Ishikawa (cell line): ENCODE measurements around the gene TPD52L1.

Experiments used
- EP300 ChIP-seq: IDR thresholded peaks from 2 replicates; pipeline ENCODE4 v1.6.1; 2012; ENCODE audit warnings: borderline replicate concordance
- TAF1 ChIP-seq: IDR thresholded peaks from 2 replicates; pipeline ENCODE4 v1.6.1; 2012; ENCODE audit warnings: low read depth, mild to moderate bottlenecking
- YY1 ChIP-seq: IDR thresholded peaks from 2 replicates; pipeline ENCODE4 v1.6.1; 2012; ENCODE audit warnings: low read depth
- ZBTB7A ChIP-seq: IDR thresholded peaks from 2 replicates; pipeline ENCODE4 v1.6.1; 2012; ENCODE audit warnings: low read depth
- TF ChIP-seq, protein P1 (sequence below): IDR thresholded peaks from 2 replicates; pipeline ENCODE4 v1.6.1; 2012; ENCODE audit warnings: low read depth, mild to moderate bottlenecking

DNA sequence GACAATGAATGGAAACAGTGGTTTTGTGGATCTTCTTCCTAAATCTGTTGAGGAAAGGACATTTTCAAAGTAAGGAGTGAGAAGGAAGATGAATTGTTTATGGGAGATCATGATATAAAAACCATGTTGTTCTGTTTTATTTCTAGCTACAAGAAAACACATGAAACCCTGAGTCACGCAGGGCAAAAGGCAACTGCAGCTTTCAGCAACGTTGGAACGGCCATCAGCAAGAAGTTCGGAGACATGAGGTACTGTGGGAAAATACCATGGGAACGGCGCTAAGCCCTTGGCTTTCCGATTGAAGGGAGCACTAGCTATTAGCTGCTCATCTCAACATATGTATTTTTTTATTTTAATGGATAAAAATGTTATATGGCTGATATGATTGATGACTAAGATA lies 94.6 kb downstream of the TPD52L1 start:
- TF ChIP-seq TAF1 (no peak), ZBTB7A (no peak), YY1 (no peak), EP300 (no peak)
- TF ChIP-seq, protein P1, sequence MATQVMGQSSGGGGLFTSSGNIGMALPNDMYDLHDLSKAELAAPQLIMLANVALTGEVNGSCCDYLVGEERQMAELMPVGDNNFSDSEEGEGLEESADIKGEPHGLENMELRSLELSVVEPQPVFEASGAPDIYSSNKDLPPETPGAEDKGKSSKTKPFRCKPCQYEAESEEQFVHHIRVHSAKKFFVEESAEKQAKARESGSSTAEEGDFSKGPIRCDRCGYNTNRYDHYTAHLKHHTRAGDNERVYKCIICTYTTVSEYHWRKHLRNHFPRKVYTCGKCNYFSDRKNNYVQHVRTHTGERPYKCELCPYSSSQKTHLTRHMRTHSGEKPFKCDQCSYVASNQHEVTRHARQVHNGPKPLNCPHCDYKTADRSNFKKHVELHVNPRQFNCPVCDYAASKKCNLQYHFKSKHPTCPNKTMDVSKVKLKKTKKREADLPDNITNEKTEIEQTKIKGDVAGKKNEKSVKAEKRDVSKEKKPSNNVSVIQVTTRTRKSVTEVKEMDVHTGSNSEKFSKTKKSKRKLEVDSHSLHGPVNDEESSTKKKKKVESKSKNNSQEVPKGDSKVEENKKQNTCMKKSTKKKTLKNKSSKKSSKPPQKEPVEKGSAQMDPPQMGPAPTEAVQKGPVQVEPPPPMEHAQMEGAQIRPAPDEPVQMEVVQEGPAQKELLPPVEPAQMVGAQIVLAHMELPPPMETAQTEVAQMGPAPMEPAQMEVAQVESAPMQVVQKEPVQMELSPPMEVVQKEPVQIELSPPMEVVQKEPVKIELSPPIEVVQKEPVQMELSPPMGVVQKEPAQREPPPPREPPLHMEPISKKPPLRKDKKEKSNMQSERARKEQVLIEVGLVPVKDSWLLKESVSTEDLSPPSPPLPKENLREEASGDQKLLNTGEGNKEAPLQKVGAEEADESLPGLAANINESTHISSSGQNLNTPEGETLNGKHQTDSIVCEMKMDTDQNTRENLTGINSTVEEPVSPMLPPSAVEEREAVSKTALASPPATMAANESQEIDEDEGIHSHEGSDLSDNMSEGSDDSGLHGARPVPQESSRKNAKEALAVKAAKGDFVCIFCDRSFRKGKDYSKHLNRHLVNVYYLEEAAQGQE: no peak
